SJSA1 (cell line): ENCODE results near the gene SORBS1. TPM values are rescaled to one million over a fixed set of nuclear protein-coding genes. Genes with fewer than 3 reads are reported as not detected.
A peak's percentile ranks its signal among the peaks of the same experiment; 100 is the strongest.
"Not testable (repeated sequence)": the region's sequence is repeated elsewhere in the genome, so short reads cannot be mapped to it uniquely, and the experiment has no call there.

ENCODE experiments used
- DNase-seq, 2 experiments: peaks; one replicate each; pipeline ENCODE4 v3.0.0-alpha.2; 2015 to 2020; ENCODE audit warnings: low spot score in 2 of 2, low read depth in 1 of 2
- H3K27ac ChIP-seq: fragments of 250-450 bp; sonication (Bioruptor Pico); 2 replicates; pipeline ENCODE4 v1.5.1; 2020; ENCODE audit warnings: mild to moderate bottlenecking, moderate library complexity
- H3K27me3 ChIP-seq: fragments of 250-450 bp; sonication (Bioruptor Pico); replicated peaks from 2 replicates; pipeline ENCODE4 v1.5.1; 2020; ENCODE audit warnings: mild to moderate bottlenecking, moderate library complexity
- H3K36me3 ChIP-seq: fragments of 250-450 bp; sonication (Bioruptor Pico); 2 replicates; pipeline ENCODE4 v1.5.1; 2020; ENCODE audit warnings: mild to moderate bottlenecking
- H3K4me1 ChIP-seq: fragments of 250-450 bp; sonication (Bioruptor Pico); replicated peaks from 2 replicates; pipeline ENCODE4 v1.6.1; 2021; ENCODE audit warnings: mild to moderate bottlenecking
- H3K4me3 ChIP-seq: fragments of 250-450 bp; sonication (Bioruptor Pico); 2 replicates; pipeline ENCODE4 v1.5.1; 2020; ENCODE audit warnings: mild to moderate bottlenecking
- H3K9me3 ChIP-seq: fragments of 250-450 bp; sonication (Bioruptor Pico); replicated peaks from 2 replicates; pipeline ENCODE4 v1.5.1; 2020; ENCODE audit warnings: mild to moderate bottlenecking
- total RNA-seq: library from RNA; depleted of rRNA; stranded (reverse); fragments of >200 nt; shearing (Covaris generic); gene quantifications from 2 replicates; pipeline ENCODE4 v1.2.3, GENCODE V29; 2014

The SORBS1 gene
- total RNA-seq, 1 experiment from 2014 or later, result 2.9 TPM

- Histone ChIP-seq H3K36me3 (no peaks in the 10 kb centered on the region), H3K27me3 (no peaks in the 10 kb centered on the region), H3K27ac (no peak overlapping the region), H3K9me3 (no peaks in the 10 kb centered on the region), H3K4me1 (peaks cover 24% of the 10 kb centered on the region), H3K4me3 (no peak overlapping the region)
- DNase-seq, result no peak
Measured at GRCh38 chr10:95350219-95350829, 210.8 kb downstream of the SORBS1 start.

GRCh38 chr10:95347402-95347766 lies 213.8 kb downstream of the SORBS1 start:
- not testable (repeated sequence) for H3K4me3 ChIP-seq, H3K9me3 ChIP-seq, H3K27ac ChIP-seq, H3K27me3 ChIP-seq, DNase-seq, H3K36me3 ChIP-seq
- H3K4me1 ChIP-seq, result peaks cover 20% of the 10 kb centered on the region

- Histone ChIP-seq H3K4me1 (peaks cover 20% of the 10 kb centered on the region), H3K27me3 (no peaks in the 10 kb centered on the region), H3K36me3 (no peaks in the 10 kb centered on the region), H3K9me3 (no peaks in the 10 kb centered on the region), H3K27ac (no peak overlapping the region), H3K4me3 (no peak overlapping the region)
- peak in 1 of 2 experiments; percentile 53 for DNase-seq
Measured at GRCh38 chr10:95346715-95347401, 214.3 kb downstream of the SORBS1 start.

GRCh38 chr10:95343573-95343972 lies 217.6 kb downstream of the SORBS1 start:
- H3K4me3 ChIP-seq, result no peak overlapping the region
- H3K27ac ChIP-seq, result no peak overlapping the region
- peaks cover 26% of the 10 kb centered on the region for H3K4me1 ChIP-seq
- H3K27me3 ChIP-seq, result no peaks in the 10 kb centered on the region
- 0 out of 2 replicates have a peak, but pooled peaks cover 3% of the 10 kb centered on the region for H3K9me3 ChIP-seq
- no peaks in the 10 kb centered on the region for H3K36me3 ChIP-seq
- DNase-seq, result no peak

GRCh38 chr10:95341716-95342130 lies 219.4 kb downstream of the SORBS1 start:
- no peaks in the 10 kb centered on the region for H3K36me3 ChIP-seq
- no peak overlapping the region for H3K27ac ChIP-seq
- 0 out of 2 replicates have a peak, but pooled peaks cover 3% of the 10 kb centered on the region for H3K9me3 ChIP-seq
- H3K27me3 ChIP-seq, result no peaks in the 10 kb centered on the region
- no peak for DNase-seq
- H3K4me1 ChIP-seq, result peaks cover 12% of the 10 kb centered on the region
- H3K4me3 ChIP-seq, result no peak overlapping the region

- no peak for DNase-seq
- Histone ChIP-seq H3K4me3 (no peak overlapping the region), H3K4me1 (peaks cover 14% of the 10 kb centered on the region), H3K9me3 (0 out of 2 replicates have a peak, but pooled peaks cover 3% of the 10 kb centered on the region), H3K36me3 (no peaks in the 10 kb centered on the region), H3K27me3 (no peaks in the 10 kb centered on the region), H3K27ac (no peak overlapping the region)
Measured at GRCh38 chr10:95339863-95340262, 221.3 kb downstream of the SORBS1 start.

GRCh38 chr10:95337423-95338160 lies 223.6 kb downstream of the SORBS1 start:
- no peak for DNase-seq
- Histone ChIP-seq H3K9me3 (0 out of 2 replicates have a peak, but pooled peaks cover 3% of the 10 kb centered on the region), H3K27me3 (no peaks in the 10 kb centered on the region), H3K27ac (no peak overlapping the region), H3K4me1 (peaks cover 33% of the 10 kb centered on the region), H3K4me3 (no peak overlapping the region), H3K36me3 (no peaks in the 10 kb centered on the region)

- no peak overlapping the region for H3K27ac ChIP-seq
- no peaks in the 10 kb centered on the region for H3K36me3 ChIP-seq
- no peak for DNase-seq
Measured at GRCh38 chr10:95336702-95337101, 224.5 kb downstream of the SORBS1 start.

GRCh38 chr10:95335933-95336699 lies 225.1 kb downstream of the SORBS1 start:
- no peak for DNase-seq
- Histone ChIP-seq H3K36me3 (no peaks in the 10 kb centered on the region), H3K27me3 (no peaks in the 10 kb centered on the region), H3K27ac (no peak overlapping the region), H3K9me3 (0 out of 2 replicates have a peak, but pooled peaks cover 3% of the 10 kb centered on the region), H3K4me3 (no peak overlapping the region), H3K4me1 (peaks cover 35% of the 10 kb centered on the region)

More at GRCh38 chr10:95336702-95337101, 224.5 kb downstream of the SORBS1 start:
- Histone ChIP-seq H3K27me3 (no peaks in the 10 kb centered on the region), H3K4me3 (no peak overlapping the region), H3K9me3 (0 out of 2 replicates have a peak, but pooled peaks cover 3% of the 10 kb centered on the region), H3K4me1 (peaks cover 33% of the 10 kb centered on the region)

GRCh38 chr10:95334805-95335144 lies 226.4 kb downstream of the SORBS1 start:
- 0 out of 2 replicates have a peak, but pooled peaks cover 3% of the 10 kb centered on the region for H3K9me3 ChIP-seq
- DNase-seq, result no peak
- no peak overlapping the region for H3K4me3 ChIP-seq
- H3K27me3 ChIP-seq, result no peaks in the 10 kb centered on the region
- no peaks in the 10 kb centered on the region for H3K36me3 ChIP-seq
- H3K27ac ChIP-seq, result peak overlapping the region; percentile 98
- peaks cover 49% of the 10 kb centered on the region for H3K4me1 ChIP-seq

- H3K27me3 ChIP-seq, result no peaks in the 10 kb centered on the region
- no peak overlapping the region for H3K4me3 ChIP-seq
- H3K36me3 ChIP-seq, result no peaks in the 10 kb centered on the region
- 0 out of 2 replicates have a peak, but pooled peaks cover 1% of the 10 kb centered on the region for H3K9me3 ChIP-seq
- H3K4me1 ChIP-seq, result peaks cover 50% of the 10 kb centered on the region
- peak; percentile 93 to 95 for DNase-seq
- peak overlapping the region; percentile 98 for H3K27ac ChIP-seq
Measured at GRCh38 chr10:95333997-95334804, 227.0 kb downstream of the SORBS1 start.

GRCh38 chr10:95332666-95333249 lies 228.4 kb downstream of the SORBS1 start:
- peak overlapping the region; percentile 98; the same call in 1 of the 2 replicates for H3K27ac ChIP-seq
- H3K9me3 ChIP-seq, result no peaks in the 10 kb centered on the region
- DNase-seq, result no peak
- H3K4me3 ChIP-seq, result no peak overlapping the region
- no peaks in the 10 kb centered on the region for H3K27me3 ChIP-seq
- peaks cover 46% of the 10 kb centered on the region for H3K4me1 ChIP-seq
- no peaks in the 10 kb centered on the region for H3K36me3 ChIP-seq
